Neuronal stem cell (in vitro differentiated cells): Measurements from ENCODE around the gene SLC6A13. TPM values are rescaled to one million over a fixed set of nuclear protein-coding genes. Genes with fewer than 3 reads are reported as not detected.

ENCODE experiments used
- DNase-seq: peaks from one replicate; pipeline ENCODE4 v3.0.0-alpha.2; 2013; ENCODE audit warnings: low spot score
- H2AFZ ChIP-seq: one replicate; pipeline ENCODE4 v1.6.1; 2013; ENCODE audit warnings: mild to moderate bottlenecking, low read length, inconsistent platforms
- H2AK5ac ChIP-seq: 2 replicates; pipeline ENCODE4 v1.6.1; 2013; ENCODE audit warnings: low read depth, mild to moderate bottlenecking, inconsistent platforms, low read length, moderate library complexity, mixed read lengths
- H2BK120ac ChIP-seq: 2 replicates; pipeline ENCODE4 v1.6.1; 2013; ENCODE audit warnings: low read depth, mild to moderate bottlenecking, inconsistent platforms, low read length, moderate library complexity, mixed read lengths
- H2BK12ac ChIP-seq: one replicate; pipeline ENCODE4 v1.6.1; 2013; ENCODE audit warnings: low read length, inconsistent platforms
- H2BK15ac ChIP-seq: 2 replicates; pipeline ENCODE4 v1.6.1; 2013; ENCODE audit warnings: mild to moderate bottlenecking, low read length, inconsistent platforms, mixed read lengths
- H2BK5ac ChIP-seq: one replicate; pipeline ENCODE4 v1.6.1; 2013; ENCODE audit warnings: inconsistent platforms, mild to moderate bottlenecking, low read length, moderate library complexity
- H3K14ac ChIP-seq: one replicate; pipeline ENCODE4 v1.6.1; 2013; ENCODE audit warnings: low read length, inconsistent platforms
- H3K18ac ChIP-seq: 2 replicates; pipeline ENCODE4 v1.6.1; 2013; ENCODE audit warnings: low read length, inconsistent platforms
- H3K23ac ChIP-seq: 2 replicates; pipeline ENCODE4 v1.6.1; 2013; ENCODE audit warnings: low read depth, mild to moderate bottlenecking, mixed read lengths, low read length, inconsistent platforms; ENCODE audit not compliant: poor library complexity
- H3K27ac ChIP-seq: replicated peaks from 3 replicates; pipeline ENCODE4 v1.5.1; 2013; ENCODE audit warnings: low read length, inconsistent platforms
- H3K27me3 ChIP-seq, 3 experiments: 2 replicates each; pipeline ENCODE4 v1.6.1; 2013; ENCODE audit warnings: low read length in 3 of 3, mild to moderate bottlenecking in 2 of 3, inconsistent platforms in 1 of 3, low read depth in 1 of 3, mixed read lengths in 1 of 3, moderate library complexity in 1 of 3; ENCODE audit not compliant: control insufficient read depth in 3 of 3, insufficient read depth in 3 of 3
- H3K36me3 ChIP-seq, 2 donors: replicated peaks in 1 of 2; 2 replicates each; pipeline ENCODE4 v1.6.1; 2013; ENCODE audit warnings: low read length in 2 of 2; ENCODE audit not compliant: control insufficient read depth in 2 of 2, insufficient read depth in 2 of 2
- H3K4ac ChIP-seq: 2 replicates; pipeline ENCODE4 v1.6.1; 2013; ENCODE audit warnings: inconsistent platforms, mild to moderate bottlenecking, low read length, moderate library complexity
- H3K4me1 ChIP-seq, 2 donors: 1 replicate in 1 of 2; 2 replicates in 1 of 2; pipeline ENCODE4 v1.6.1; 2013; ENCODE audit warnings: low read length in 2 of 2, low read depth in 1 of 2; ENCODE audit not compliant: control insufficient read depth in 2 of 2, insufficient read depth in 1 of 2
- H3K4me2 ChIP-seq: one replicate; pipeline ENCODE4 v1.6.1; 2013; ENCODE audit warnings: mild to moderate bottlenecking, low read length, inconsistent platforms; ENCODE audit not compliant: insufficient read depth, poor library complexity, severe bottlenecking
- H3K4me3 ChIP-seq, 2 donors: 2 replicates each; pipeline ENCODE4 v1.5.1; 2013; ENCODE audit warnings: low read length in 2 of 2, mild to moderate bottlenecking in 2 of 2, inconsistent platforms in 1 of 2, moderate library complexity in 1 of 2
- H3K79me1 ChIP-seq: one replicate; pipeline ENCODE4 v1.6.1; 2013; ENCODE audit warnings: low read depth, mild to moderate bottlenecking, inconsistent platforms, low read length, moderate library complexity
- H3K9ac ChIP-seq: one replicate; pipeline ENCODE4 v1.6.1; 2013; ENCODE audit warnings: mild to moderate bottlenecking, low read depth, low read length, inconsistent platforms; ENCODE audit not compliant: poor library complexity
- H3K9me3 ChIP-seq, 2 donors: replicated peaks in 1 of 2; 2 replicates each; pipeline versions ENCODE3 to v1.6.1; 2013; ENCODE audit warnings: low read length in 2 of 2, mild to moderate bottlenecking in 2 of 2, inconsistent platforms in 1 of 2, low read depth in 1 of 2, mixed read lengths in 1 of 2, moderate library complexity in 1 of 2; ENCODE audit not compliant: control insufficient read depth in 2 of 2, insufficient read depth in 1 of 2
- H4K8ac ChIP-seq: one replicate; pipeline ENCODE4 v1.6.1; 2013; ENCODE audit warnings: low read depth, mild to moderate bottlenecking, inconsistent platforms, low read length, moderate library complexity
- H4K91ac ChIP-seq: one replicate; pipeline ENCODE4 v1.6.1; 2013; ENCODE audit warnings: low read length, low read depth, mild to moderate bottlenecking, inconsistent platforms; ENCODE audit not compliant: poor library complexity
- WGBS, 2 donors: extraction: QIAGEN DNeasy Blood & Tissue Kit; methylation state at CpG; one replicate each; pipeline ENCODE4 v1.1.7; 2013; ENCODE audit warnings: missing lambda C conversion rate in 2 of 2, mixed read lengths in 1 of 2; ENCODE audit not compliant: insufficient read length in 2 of 2, insufficient replicate concordance in 1 of 2; ENCODE audit errors: extremely low coverage in 2 of 2; 5-methylcytosine and 5-hydroxymethylcytosine counted together
- polyA plus RNA-seq, 2 experiments: library from polyadenylated mRNA; stranded (reverse); fragments of 200-250 nt; gene quantifications; one replicate each; pipeline ENCODE4 v1.2.3, GENCODE V29; 2013

Gene SLC6A13
- polyA plus RNA-seq (2013, experiment 1 of 2) = 0.08 TPM
- polyA plus RNA-seq (2013, experiment 2 of 2) = 0.07 TPM

DNA sequence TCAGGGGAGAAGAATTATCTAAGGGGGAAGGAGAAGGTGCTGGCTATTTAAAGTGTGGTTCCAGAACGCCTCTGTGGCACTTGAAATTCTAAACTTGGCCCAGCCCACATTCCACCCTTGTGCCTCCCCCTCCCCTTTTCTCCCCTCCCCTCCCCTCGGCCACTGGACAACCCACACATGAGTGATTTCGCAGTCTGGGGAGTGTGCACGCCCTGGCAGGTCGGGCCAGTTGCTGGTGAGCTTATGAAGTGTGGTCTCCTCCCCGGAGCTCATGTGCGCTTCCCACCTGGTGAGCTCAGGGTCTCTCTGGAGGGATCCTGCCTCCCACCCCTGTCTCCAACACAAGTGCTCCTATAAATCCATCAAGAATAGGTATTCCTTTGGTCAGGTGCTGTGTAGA is at the start of gene SLC6A13:
Gene SLC6A13, minus strand, starts transcription at position 20 of the 400 bp plus-strand sequence. CDS start 2,784 bp downstream, outside the sequence.
- Histone ChIP-seq H3K27ac (no peak within 1 kb of the TSS), H2BK5ac (no peak within 1 kb of the TSS), H3K27me3 (peaks cover 0 to 11% (median 0%) of the 10 kb centered on the region in 3 experiments), H3K79me1 (no peaks in the 10 kb centered on the region), H2AK5ac (no peak within 1 kb of the TSS), H2BK120ac (no peak within 1 kb of the TSS), H3K23ac (no peak within 1 kb of the TSS), H3K4ac (no peak within 1 kb of the TSS), H3K4me1 (peaks cover 0 to 4% of the 10 kb centered on the region in 2 donors), H2BK12ac (no peak within 1 kb of the TSS), H2BK15ac (no peak within 1 kb of the TSS), H3K14ac (no peak within 1 kb of the TSS), H4K8ac (no peak within 1 kb of the TSS), H3K36me3 (no peaks in the 10 kb centered on the region), H3K9ac (no peak within 1 kb of the TSS), H2AFZ (no peak within 1 kb of the TSS), H3K4me2 (no peak within 1 kb of the TSS), H3K4me3 (no peak within 1 kb of the TSS), H3K18ac (no peak within 1 kb of the TSS), H4K91ac (no peak within 1 kb of the TSS), H3K9me3 (no peaks in the 10 kb centered on the region)
- no CpG with 5 or more reads among the region's 7 CpGs for WGBS, 2 donors
- DNase-seq = peak; percentile 9

DNA sequence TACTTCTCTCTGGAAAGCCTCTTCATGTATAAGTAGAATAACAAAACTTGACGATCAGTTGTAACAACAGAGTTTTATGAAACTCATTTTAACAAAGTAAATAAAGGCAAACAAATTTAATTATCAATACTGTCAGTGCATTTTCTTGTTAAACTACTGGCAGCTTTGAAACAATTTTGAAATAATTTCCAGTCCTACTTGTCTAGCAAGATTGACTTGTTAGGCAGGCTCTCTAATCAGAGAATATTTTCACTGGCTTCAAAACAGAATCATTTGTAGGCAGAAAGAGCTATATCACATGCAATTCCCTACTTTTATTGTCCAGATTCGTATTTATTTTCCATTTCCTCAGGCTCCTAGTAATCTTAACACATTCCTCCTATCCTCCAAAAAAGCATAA is 45.9 kb upstream of the SLC6A13 start:
- no peak overlapping the region for H3K4ac ChIP-seq
- H2BK12ac ChIP-seq = no peak overlapping the region
- H2AK5ac ChIP-seq = no peak overlapping the region
- WGBS, 2 donors = no CpG with 5 or more reads among the region's 2 CpGs
- H3K36me3 ChIP-seq = peaks cover 21 to 100% of the 10 kb centered on the region in 2 donors
- H3K4me3 ChIP-seq = no peak overlapping the region
- no peak overlapping the region for H3K18ac ChIP-seq
- no peak overlapping the region for H3K9ac ChIP-seq
- no peak overlapping the region for H4K8ac ChIP-seq
- no peak overlapping the region for H2BK15ac ChIP-seq
- no peak overlapping the region for H3K23ac ChIP-seq
- H2BK5ac ChIP-seq = no peak overlapping the region
- no peak overlapping the region for H4K91ac ChIP-seq
- no peaks in the 10 kb centered on the region for H3K27me3 ChIP-seq
- no peak for DNase-seq
- H3K27ac ChIP-seq = no peak overlapping the region
- H3K79me1 ChIP-seq = no peaks in the 10 kb centered on the region
- no peak overlapping the region for H2AFZ ChIP-seq
- H3K14ac ChIP-seq = no peak overlapping the region
- peaks cover 2 to 5% of the 10 kb centered on the region in 2 donors for H3K9me3 ChIP-seq
- no peak overlapping the region for H3K4me2 ChIP-seq
- H2BK120ac ChIP-seq = no peak overlapping the region
- H3K4me1 ChIP-seq = no peaks in the 10 kb centered on the region

DNA sequence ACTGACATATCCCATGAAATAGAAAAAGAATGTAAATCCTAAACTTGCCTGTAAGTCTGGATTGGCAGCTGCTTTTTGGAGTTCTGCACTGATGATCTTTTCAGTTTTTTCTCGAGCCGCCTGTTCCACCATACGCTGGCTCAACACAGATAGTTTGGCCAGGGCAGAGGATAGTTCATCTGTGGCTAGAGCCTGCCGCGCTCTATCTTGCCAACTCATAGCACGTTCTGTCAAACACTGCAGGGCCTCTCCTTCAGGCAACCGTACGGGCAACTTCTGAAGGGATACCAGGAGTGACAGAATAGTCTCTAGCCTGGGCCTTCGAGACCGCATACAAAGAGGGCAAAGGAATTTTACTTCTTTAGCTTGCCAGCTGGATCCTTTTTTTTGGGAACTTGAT is 44.8 kb upstream of the SLC6A13 start:
- H2BK120ac ChIP-seq = no peak overlapping the region
- no peak overlapping the region for H2BK5ac ChIP-seq
- no peak overlapping the region for H3K27ac ChIP-seq
- no peaks in the 10 kb centered on the region for H3K4me1 ChIP-seq
- no peak overlapping the region for H4K8ac ChIP-seq
- WGBS, 2 donors = no CpG with 5 or more reads among the region's 10 CpGs
- H2BK12ac ChIP-seq = no peak overlapping the region
- no peak overlapping the region for H3K9ac ChIP-seq
- no peak overlapping the region for H2BK15ac ChIP-seq
- H2AK5ac ChIP-seq = no peak overlapping the region
- H3K4ac ChIP-seq = no peak overlapping the region
- no peak overlapping the region for H3K14ac ChIP-seq
- no peaks in the 10 kb centered on the region for H3K27me3 ChIP-seq
- peaks cover 20 to 97% of the 10 kb centered on the region in 2 donors for H3K36me3 ChIP-seq
- no peak overlapping the region for H3K4me3 ChIP-seq
- H3K18ac ChIP-seq = no peak overlapping the region
- no peak overlapping the region for H4K91ac ChIP-seq
- H3K9me3 ChIP-seq = peaks cover 2 to 6% of the 10 kb centered on the region in 2 donors
- DNase-seq = no peak
- no peaks in the 10 kb centered on the region for H3K79me1 ChIP-seq
- no peak overlapping the region for H3K4me2 ChIP-seq
- H2AFZ ChIP-seq = no peak overlapping the region
- H3K23ac ChIP-seq = no peak overlapping the region

DNA sequence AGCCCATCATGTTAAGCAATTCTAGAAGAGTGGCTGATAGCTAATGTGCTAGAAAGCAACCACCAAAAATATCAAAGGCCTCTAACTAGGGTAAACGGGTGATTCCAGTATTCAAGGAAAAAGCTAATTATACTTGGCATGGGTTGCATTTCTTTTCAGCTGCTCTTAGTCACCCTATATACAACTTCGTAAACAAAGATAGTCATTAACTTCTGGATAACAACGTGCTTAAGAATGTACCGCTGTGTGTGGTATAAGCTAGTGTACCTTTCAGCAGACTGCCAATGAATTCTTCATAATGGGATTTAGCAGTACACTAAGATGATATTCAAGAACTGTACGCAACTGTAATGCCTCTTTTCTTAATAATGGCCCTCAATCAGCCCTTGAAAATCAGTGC is 42.2 kb upstream of the SLC6A13 start:
- Histone ChIP-seq H4K91ac (no peak overlapping the region), H3K4ac (no peak overlapping the region), H3K14ac (no peak overlapping the region), H3K18ac (no peak overlapping the region), H3K36me3 (peaks cover 13 to 71% of the 10 kb centered on the region in 2 donors), H3K9ac (no peak overlapping the region), H3K4me3 (no peak overlapping the region), H3K27ac (no peak overlapping the region), H2AK5ac (no peak overlapping the region), H3K23ac (no peak overlapping the region), H4K8ac (no peak overlapping the region), H2BK12ac (no peak overlapping the region), H3K4me2 (no peak overlapping the region), H2BK5ac (no peak overlapping the region), H3K27me3 (no peaks in the 10 kb centered on the region), H2BK15ac (no peak overlapping the region), H3K4me1 (no peaks in the 10 kb centered on the region), H2BK120ac (no peak overlapping the region), H3K79me1 (no peaks in the 10 kb centered on the region), H2AFZ (no peak overlapping the region), H3K9me3 (peaks cover 0 to 8% of the 10 kb centered on the region in 2 donors)
- DNase-seq = no peak
- no CpG with 5 or more reads among the region's 5 CpGs for WGBS, 2 donors
